ENCODE data around the gene TMEM222. TPM values are rescaled to one million over a fixed set of nuclear protein-coding genes. Genes with fewer than 3 reads are reported as not detected.

TMEM222 gene
- total RNA-seq, 1 experiment from 2014 or later: 27.4 TPM

DNA sequence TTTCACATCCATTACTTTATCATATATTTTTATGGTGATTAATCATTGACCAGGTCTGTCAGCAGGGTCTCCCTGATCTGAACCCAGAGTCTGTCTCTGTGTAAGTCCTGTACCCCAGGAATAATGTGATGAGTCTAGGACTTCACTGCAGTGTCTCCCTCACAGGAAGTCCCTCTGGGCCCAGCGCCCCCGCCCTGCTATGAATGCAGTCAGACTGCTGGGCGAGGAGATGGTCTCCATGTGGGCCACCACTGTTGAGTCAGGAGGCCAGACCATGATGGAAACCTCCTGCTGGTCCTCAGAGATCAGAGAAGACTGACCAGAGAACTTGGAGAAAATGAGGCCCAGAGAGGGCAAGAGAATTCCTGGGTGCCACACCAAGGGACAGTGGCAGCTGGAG lies 9.5 kb downstream of the TMEM222 start:
- Histone ChIP-seq H3K9me3 (ENCODE audit: low read length) (no peaks in the 10 kb centered on the region), H3K27ac (ENCODE audit: low read length) (no peak overlapping the region), H3K4me2 (ENCODE audit: low read depth, low read length, poor library complexity, severe bottlenecking) (no peak overlapping the region), H3K27me3 (ENCODE audit: low read length) (no peaks in the 10 kb centered on the region), H3K4me1 (ENCODE audit: low read length) (no peaks in the 10 kb centered on the region), H4K20me1 (ENCODE audit: insufficient read depth, low read depth, low read length) (no peaks in the 10 kb centered on the region; the same call in 1 of the 2 replicates), H3K36me3 (ENCODE audit: insufficient read depth, low read length) (peaks cover 29% of the 10 kb centered on the region), H3K9ac (ENCODE audit: low read length) (no peak overlapping the region), H3K79me2 (ENCODE audit: low read length) (peaks cover 37% of the 10 kb centered on the region), H2AFZ (ENCODE audit: low read length) (no peak overlapping the region), H3K4me3 (ENCODE audit: low read length) (no peak overlapping the region), H3K9me2 (replicated peaks; ENCODE audit: insufficient read depth, low read length) (no peaks in the 10 kb centered on the region)
- DNase-seq: no peak

- Histone ChIP-seq H3K4me1 (ENCODE audit: low read length) (no peaks in the 10 kb centered on the region), H3K9ac (ENCODE audit: low read length) (no peak overlapping the region), H3K27ac (ENCODE audit: low read length) (no peak overlapping the region), H3K9me3 (ENCODE audit: low read length) (no peaks in the 10 kb centered on the region), H3K36me3 (ENCODE audit: insufficient read depth, low read length) (peaks cover 26% of the 10 kb centered on the region), H3K4me2 (ENCODE audit: low read depth, low read length, poor library complexity, severe bottlenecking) (no peak overlapping the region), H2AFZ (ENCODE audit: low read length) (no peak overlapping the region), H3K9me2 (replicated peaks; ENCODE audit: insufficient read depth, low read length) (no peaks in the 10 kb centered on the region), H4K20me1 (ENCODE audit: insufficient read depth, low read depth, low read length) (no peaks in the 10 kb centered on the region; the same call in 1 of the 2 replicates), H3K79me2 (ENCODE audit: low read length) (peaks cover 32% of the 10 kb centered on the region), H3K27me3 (ENCODE audit: low read length) (no peaks in the 10 kb centered on the region), H3K4me3 (ENCODE audit: low read length) (no peak overlapping the region)
- no peak for DNase-seq
Observed at GRCh38 chr1:27331922-27332321, 10.0 kb downstream of the TMEM222 start.

DNA sequence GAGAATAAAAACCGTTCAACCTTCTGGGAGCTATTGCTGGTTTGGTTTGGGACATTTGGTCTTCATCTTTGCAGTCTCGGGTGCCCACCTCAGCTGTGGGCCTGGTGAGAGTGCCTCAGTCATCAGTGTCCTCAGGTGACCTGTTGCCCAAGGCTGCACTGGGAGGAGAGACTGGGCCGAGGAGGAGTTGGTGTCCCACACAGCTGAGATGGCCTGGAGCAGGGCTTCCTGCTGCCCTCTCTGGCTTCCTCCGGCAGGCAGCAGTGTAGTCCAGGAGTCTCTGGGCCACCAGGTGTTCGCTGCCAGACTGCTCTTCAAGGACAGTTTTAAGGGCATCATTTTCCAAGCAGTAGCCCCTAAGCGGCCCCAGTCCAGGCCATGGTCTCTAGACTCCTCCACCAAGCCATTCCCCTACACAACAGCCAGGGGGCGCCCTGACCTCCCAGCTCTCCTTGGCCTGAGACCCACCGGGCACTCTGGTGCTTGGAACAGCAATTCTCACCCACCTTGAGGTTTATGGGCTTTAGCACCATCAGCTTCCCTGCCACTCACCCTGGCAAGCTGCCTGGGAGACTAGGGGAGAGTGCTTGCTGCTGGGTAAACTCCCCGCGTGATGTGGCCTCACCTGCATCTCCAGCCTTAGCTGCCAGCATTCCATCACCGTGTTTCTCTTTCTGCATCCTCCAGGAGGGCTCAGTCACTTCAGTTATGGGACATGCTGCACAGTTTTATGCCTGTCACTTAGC lies 10.7 kb downstream of the TMEM222 start:
- no peaks in the 10 kb centered on the region; the same call in 1 of the 2 replicates for H4K20me1 ChIP-seq (ENCODE audit: insufficient read depth, low read depth, low read length)
- peaks cover 25% of the 10 kb centered on the region for H3K79me2 ChIP-seq (ENCODE audit: low read length)
- no peak overlapping the region for H3K27ac ChIP-seq (ENCODE audit: low read length)
- no peaks in the 10 kb centered on the region for H3K9me3 ChIP-seq (ENCODE audit: low read length)
- no peaks in the 10 kb centered on the region for H3K27me3 ChIP-seq (ENCODE audit: low read length)
- H3K4me3 ChIP-seq (ENCODE audit: low read length): no peak overlapping the region
- no peaks in the 10 kb centered on the region for H3K4me1 ChIP-seq (ENCODE audit: low read length)
- no peaks in the 10 kb centered on the region for H3K9me2 ChIP-seq (replicated peaks; ENCODE audit: insufficient read depth, low read length)
- H3K4me2 ChIP-seq (ENCODE audit: low read depth, low read length, poor library complexity, severe bottlenecking): no peak overlapping the region
- peak; percentile 77 for DNase-seq
- no peak overlapping the region for H3K9ac ChIP-seq (ENCODE audit: low read length)
- peaks cover 23% of the 10 kb centered on the region for H3K36me3 ChIP-seq (ENCODE audit: insufficient read depth, low read length)
- H2AFZ ChIP-seq (ENCODE audit: low read length): no peak overlapping the region

- peaks cover 18% of the 10 kb centered on the region for H3K36me3 ChIP-seq (ENCODE audit: insufficient read depth, low read length)
Observed at GRCh38 chr1:27333717-27334279, 11.8 kb downstream of the TMEM222 start.

DNA sequence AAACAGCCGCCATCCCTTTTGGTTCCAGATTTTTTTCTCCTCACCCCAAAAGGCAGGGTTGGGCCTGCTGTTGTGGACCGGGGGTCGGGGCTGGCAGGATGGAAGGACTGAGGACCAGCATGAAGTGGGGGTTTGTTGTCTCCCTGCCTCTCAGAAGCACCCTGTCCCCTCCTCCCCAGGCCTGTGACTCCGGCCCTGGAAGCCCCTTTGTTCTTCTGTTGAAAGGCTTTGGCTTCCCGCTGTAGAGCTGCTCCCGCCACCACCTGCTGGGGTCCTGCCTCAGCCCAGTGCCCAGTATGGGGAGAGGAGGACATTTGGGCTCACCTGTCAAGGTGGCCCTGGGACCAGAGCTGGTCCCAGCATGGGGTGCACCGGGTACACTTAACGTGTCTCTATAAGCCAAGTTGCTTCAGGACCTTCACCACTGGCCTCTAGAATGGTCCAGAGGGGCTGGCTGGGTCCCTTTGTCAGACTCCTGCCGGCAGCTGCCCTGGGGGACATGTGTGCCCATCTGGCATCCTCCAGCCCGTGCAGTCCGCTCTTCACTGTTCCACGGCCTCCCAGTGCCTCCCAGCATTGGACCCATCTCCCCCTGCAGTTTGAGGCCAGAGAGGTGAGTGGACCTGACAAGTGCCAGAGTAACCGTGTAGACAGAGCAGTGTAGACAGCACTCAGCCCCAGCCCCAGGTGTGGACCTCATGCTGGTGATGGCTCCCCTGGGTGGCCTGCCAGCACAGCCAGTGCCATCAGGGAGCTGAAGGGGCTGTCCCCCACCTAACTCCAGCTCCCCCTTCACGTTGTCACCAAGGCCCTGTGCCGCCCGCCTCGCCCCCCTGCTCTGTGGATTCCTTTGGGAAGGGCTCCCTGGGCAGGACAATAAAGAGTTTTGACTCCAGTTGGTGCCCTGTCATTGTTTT lies 13.8 kb downstream of the TMEM222 start:
- peaks cover 3% of the 10 kb centered on the region for H3K4me1 ChIP-seq (ENCODE audit: low read length)
- H3K4me3 ChIP-seq (ENCODE audit: low read length): no peak overlapping the region
- DNase-seq: no peak
- no peaks in the 10 kb centered on the region for H3K9me3 ChIP-seq (ENCODE audit: low read length)
- no peak overlapping the region for H3K4me2 ChIP-seq (ENCODE audit: low read depth, low read length, poor library complexity, severe bottlenecking)
- H4K20me1 ChIP-seq (ENCODE audit: insufficient read depth, low read depth, low read length): no peaks in the 10 kb centered on the region
- H2AFZ ChIP-seq (ENCODE audit: low read length): no peak overlapping the region
- no peak overlapping the region for H3K9ac ChIP-seq (ENCODE audit: low read length)
- H3K9me2 ChIP-seq (replicated peaks; ENCODE audit: insufficient read depth, low read length): no peaks in the 10 kb centered on the region
- H3K36me3 ChIP-seq (ENCODE audit: insufficient read depth, low read length): peaks cover 13% of the 10 kb centered on the region
- no peak overlapping the region for H3K27ac ChIP-seq (ENCODE audit: low read length)
- no peaks in the 10 kb centered on the region for H3K27me3 ChIP-seq (ENCODE audit: low read length)
- 0 out of 2 replicates have a peak, but pooled peaks cover 2% of the 10 kb centered on the region for H3K79me2 ChIP-seq (ENCODE audit: low read length)

More at GRCh38 chr1:27333717-27334279, 11.8 kb downstream of the TMEM222 start:
- H3K27me3 ChIP-seq (ENCODE audit: low read length): no peaks in the 10 kb centered on the region
- H3K9ac ChIP-seq (ENCODE audit: low read length): no peak overlapping the region
- H3K9me2 ChIP-seq (replicated peaks; ENCODE audit: insufficient read depth, low read length): no peaks in the 10 kb centered on the region
- H4K20me1 ChIP-seq (ENCODE audit: insufficient read depth, low read depth, low read length): no peaks in the 10 kb centered on the region
- peaks cover 14% of the 10 kb centered on the region for H3K79me2 ChIP-seq (ENCODE audit: low read length)
- H3K4me3 ChIP-seq (ENCODE audit: low read length): no peak overlapping the region
- H3K4me1 ChIP-seq (ENCODE audit: low read length): no peaks in the 10 kb centered on the region
- no peak for DNase-seq
- H3K9me3 ChIP-seq (ENCODE audit: low read length): no peaks in the 10 kb centered on the region
- H3K4me2 ChIP-seq (ENCODE audit: low read depth, low read length, poor library complexity, severe bottlenecking): no peak overlapping the region
- H2AFZ ChIP-seq (ENCODE audit: low read length): no peak overlapping the region
- no peak overlapping the region for H3K27ac ChIP-seq (ENCODE audit: low read length)

DNA sequence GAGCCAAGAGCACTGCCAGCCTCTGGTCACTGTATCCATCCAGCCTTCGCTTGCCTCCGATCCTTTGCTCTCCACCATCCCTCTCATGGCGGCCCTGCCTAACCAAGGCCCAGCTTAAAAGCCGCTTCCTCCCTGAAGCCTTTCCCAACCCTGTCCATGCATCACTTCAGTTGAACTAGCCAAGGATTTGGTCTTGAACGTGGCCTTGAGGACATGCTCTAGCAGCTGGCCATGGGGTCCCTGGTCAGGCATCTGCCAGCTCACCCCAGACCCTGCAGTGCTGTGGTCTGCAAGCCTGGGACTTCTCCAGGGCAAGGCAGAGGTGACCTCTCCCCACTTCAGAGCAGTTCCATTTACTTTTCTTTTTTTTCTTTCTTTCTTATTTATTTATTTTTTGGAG lies 14.8 kb downstream of the TMEM222 start:
- H3K36me3 ChIP-seq (ENCODE audit: insufficient read depth, low read length): peaks cover 7% of the 10 kb centered on the region
- H3K9ac ChIP-seq (ENCODE audit: low read length): no peak overlapping the region
- H3K4me3 ChIP-seq (ENCODE audit: low read length): no peak overlapping the region
- H3K27me3 ChIP-seq (ENCODE audit: low read length): no peaks in the 10 kb centered on the region
- H3K4me1 ChIP-seq (ENCODE audit: low read length): peaks cover 13% of the 10 kb centered on the region
- no peaks in the 10 kb centered on the region for H4K20me1 ChIP-seq (ENCODE audit: insufficient read depth, low read depth, low read length)
- H3K4me2 ChIP-seq (ENCODE audit: low read depth, low read length, poor library complexity, severe bottlenecking): no peak overlapping the region
- H3K9me3 ChIP-seq (ENCODE audit: low read length): no peaks in the 10 kb centered on the region
- no peaks in the 10 kb centered on the region for H3K9me2 ChIP-seq (replicated peaks; ENCODE audit: insufficient read depth, low read length)
- H2AFZ ChIP-seq (ENCODE audit: low read length): no peak overlapping the region
- H3K79me2 ChIP-seq (ENCODE audit: low read length): no peaks in the 10 kb centered on the region
- no peak for DNase-seq
- H3K27ac ChIP-seq (ENCODE audit: low read length): no peak overlapping the region

- Histone ChIP-seq H3K27ac (ENCODE audit: low read length) (no peak overlapping the region), H3K9me2 (replicated peaks; ENCODE audit: insufficient read depth, low read length) (no peaks in the 10 kb centered on the region), H3K36me3 (ENCODE audit: insufficient read depth, low read length) (peaks cover 5% of the 10 kb centered on the region), H2AFZ (ENCODE audit: low read length) (no peak overlapping the region), H4K20me1 (ENCODE audit: insufficient read depth, low read depth, low read length) (no peaks in the 10 kb centered on the region), H3K4me3 (ENCODE audit: low read length) (no peak overlapping the region), H3K4me1 (ENCODE audit: low read length) (peaks cover 33% of the 10 kb centered on the region), H3K4me2 (ENCODE audit: low read depth, low read length, poor library complexity, severe bottlenecking) (no peak overlapping the region), H3K27me3 (ENCODE audit: low read length) (no peaks in the 10 kb centered on the region), H3K79me2 (ENCODE audit: low read length) (no peaks in the 10 kb centered on the region), H3K9ac (ENCODE audit: low read length) (no peak overlapping the region), H3K9me3 (ENCODE audit: low read length) (no peaks in the 10 kb centered on the region)
- no peak for DNase-seq
Observed at GRCh38 chr1:27338751-27339150, 16.8 kb downstream of the TMEM222 start.

GRCh38 chr1:27339213-27339612 lies 17.2 kb downstream of the TMEM222 start:
- H3K9ac ChIP-seq (ENCODE audit: low read length): no peak overlapping the region
- no peaks in the 10 kb centered on the region for H3K9me3 ChIP-seq (ENCODE audit: low read length)
- H3K27ac ChIP-seq (ENCODE audit: low read length): no peak overlapping the region
- peaks cover 35% of the 10 kb centered on the region for H3K4me1 ChIP-seq (ENCODE audit: low read length)
- no peak overlapping the region for H3K4me3 ChIP-seq (ENCODE audit: low read length)
- no peaks in the 10 kb centered on the region for H3K9me2 ChIP-seq (replicated peaks; ENCODE audit: insufficient read depth, low read length)
- no peak overlapping the region for H3K4me2 ChIP-seq (ENCODE audit: low read depth, low read length, poor library complexity, severe bottlenecking)
- no peaks in the 10 kb centered on the region for H3K27me3 ChIP-seq (ENCODE audit: low read length)
- no peaks in the 10 kb centered on the region for H3K79me2 ChIP-seq (ENCODE audit: low read length)
- peaks cover under 1% of the 10 kb centered on the region; the same call in 1 of the 2 replicates for H3K36me3 ChIP-seq (ENCODE audit: insufficient read depth, low read length)
- no peak for DNase-seq
- H4K20me1 ChIP-seq (ENCODE audit: insufficient read depth, low read depth, low read length): no peaks in the 10 kb centered on the region
- no peak overlapping the region for H2AFZ ChIP-seq (ENCODE audit: low read length)
